Spleen (tissue), 11 donors: ENCODE measurements around the gene OR8G1. TPM values are rescaled to one million over a fixed set of nuclear protein-coding genes. Genes with fewer than 3 reads are reported as not detected.

Experiments
- DNase-seq: peaks from one replicate; pipeline ENCODE4 v3.0.0-alpha.2; 2020
- H3K27ac ChIP-seq, 8 donors: fragments of 200-600 bp; sonication (generic) in 7 of 8; 1 replicate in 4 of 8; 2 replicates in 4 of 8; pipeline versions ENCODE4 v1.5.0 to v1.8.0; 2016 to 2021; ENCODE audit warnings: inconsistent platforms in 4 of 8, mild to moderate bottlenecking in 4 of 8, moderate library complexity in 1 of 8
- H3K27me3 ChIP-seq, 7 donors: fragments of 200-600 bp; sonication (generic) in 6 of 7; replicated peaks in 1 of 7; 1 replicate in 4 of 7; 2 replicates in 3 of 7; pipeline versions ENCODE4 v1.5.0 to v1.8.0; 2016 to 2021; ENCODE audit warnings: inconsistent platforms in 3 of 7, mild to moderate bottlenecking in 1 of 7
- H3K36me3 ChIP-seq, 6 donors: fragments of 200-600 bp; sonication (generic) in 5 of 6; 1 replicate in 4 of 6; 2 replicates in 2 of 6; pipeline versions ENCODE4 v1.5.0 to v1.8.0; 2016 to 2021; ENCODE audit warnings: inconsistent platforms in 2 of 6
- H3K4me1 ChIP-seq, 6 donors: fragments of 200-600 bp; sonication (generic) in 5 of 6; 1 replicate in 3 of 6; 2 replicates in 3 of 6; pipeline versions ENCODE4 v1.5.0 to v1.8.0; 2016 to 2021; ENCODE audit warnings: inconsistent platforms in 3 of 6
- H3K4me3 ChIP-seq, 8 donors: fragments of 200-600 bp; sonication (generic) in 7 of 8; 1 replicate in 4 of 8; 2 replicates in 4 of 8; pipeline versions ENCODE4 v1.5.0 to v1.8.0; 2016 to 2021; ENCODE audit warnings: inconsistent platforms in 4 of 8, mild to moderate bottlenecking in 4 of 8, moderate library complexity in 2 of 8
- H3K9me3 ChIP-seq, 8 donors: fragments of 200-600 bp; sonication (generic) in 7 of 8; 1 replicate in 4 of 8; 2 replicates in 4 of 8; pipeline versions ENCODE4 v1.5.0 to v1.8.0; 2016 to 2021; ENCODE audit warnings: inconsistent platforms in 4 of 8
- POLR2A ChIP-seq, 3 donors: fragments of 450-650 bp; IDR thresholded peaks; one replicate each; pipeline ENCODE4 v1.5.1; 2017; ENCODE audit warnings: antibody characterized with exemption in 3 of 3, mild to moderate bottlenecking in 1 of 3
- POLR2AphosphoS5 ChIP-seq, 3 donors: sonication (generic); formaldehyde crosslinking; IDR thresholded peaks; one replicate each; pipeline ENCODE4 v1.5.1; 2017; ENCODE audit warnings: antibody characterized with exemption in 3 of 3
- WGBS, 5 donors: extraction: QIAGEN DNeasy Blood & Tissue Kit in 3 of 5; methylation state at CpG; one replicate each; pipeline versions ENCODE4 v1.1.5 to v1.1.7; 2013 to 2018; 5-methylcytosine and 5-hydroxymethylcytosine counted together
- intact Hi-C: fragments of 100-400 bp; cut with DNase I; formaldehyde crosslinking; loops from one replicate; pipeline ENCODE4 v1.15.0; 2023; ENCODE audit warnings: low total_unique reads
- polyA plus RNA-seq, 3 donors: library from polyadenylated mRNA; stranded (reverse); fragments of 200-250 nt; gene quantifications; one replicate each; pipeline ENCODE4 v1.2.1, GENCODE V29; 2013
- total RNA-seq, 7 donors: library from RNA; depleted of rRNA in 3 of 7; stranded (reverse); fragments of >200 nt in 3 of 7; fragmentation: NEBNext Ultra II Directional in 4 of 7; extraction: Animal tissue kit (Norgen Biotek cat#: 25700) in 4 of 7; gene quantifications; one replicate each; pipeline versions ENCODE4 v1.1.0 to v1.2.1, GENCODE V29; 2016 to 2021
- TF ChIP-seq, protein P1 (sequence below), 11 experiments: fragments of 200-600 bp in 7 of 11; fragments of 450-650 bp in 4 of 11; sonication (generic) in 4 of 11; IDR thresholded peaks in 8 of 11; conservative IDR thresholded peaks in 3 of 11; 1 replicate in 7 of 11; 2 replicates in 4 of 11; pipeline versions ENCODE4 v1.4.0 to v1.8.0; 2016 to 2021; ENCODE audit warnings: antibody characterized with exemption in 11 of 11, inconsistent platforms in 4 of 11, mild to moderate bottlenecking in 1 of 11
- donor health status: healthy with polysubstance abuse.
- donor health status: DM: no; HTN: no; CAD: no; lungs with moderate emphysema.
- donor health status: DM: no; HTN: no; CAD: no.
- donor health status: Bipolar disorder and iron deficiency.
- donor health status: healthy.
- donor health status: DM: no; HTN: no; CAD: no.
- donor health status: DM: yes; HTN: yes; CAD: no.

Gene OR8G1
- total and polyA plus RNA-seq, 10 donors = not detected

GRCh38 chr11:124200671-124201070 lies 40.2 kb upstream of the OR8G1 start:
- no peak for DNase-seq
- Histone ChIP-seq H3K27me3 (peaks cover 0 to 6% (median 0%) of the 10 kb centered on the region in 7 donors), H3K9me3 (no peaks in the 10 kb centered on the region), H3K36me3 (no peaks in the 10 kb centered on the region), H3K27ac (no peak overlapping the region), H3K4me1 (no peaks in the 10 kb centered on the region), H3K4me3 (no peak overlapping the region)
- 91 to 98% (median 95%) methylated on average over 16 of the region's 16 CpGs for WGBS, 5 donors
- TF ChIP-seq POLR2AphosphoS5 (IDR thresholded peaks at IDR 0.05) (no peak), POLR2A (IDR thresholded peaks at IDR 0.05) (no peak)
- TF ChIP-seq, protein P1, sequence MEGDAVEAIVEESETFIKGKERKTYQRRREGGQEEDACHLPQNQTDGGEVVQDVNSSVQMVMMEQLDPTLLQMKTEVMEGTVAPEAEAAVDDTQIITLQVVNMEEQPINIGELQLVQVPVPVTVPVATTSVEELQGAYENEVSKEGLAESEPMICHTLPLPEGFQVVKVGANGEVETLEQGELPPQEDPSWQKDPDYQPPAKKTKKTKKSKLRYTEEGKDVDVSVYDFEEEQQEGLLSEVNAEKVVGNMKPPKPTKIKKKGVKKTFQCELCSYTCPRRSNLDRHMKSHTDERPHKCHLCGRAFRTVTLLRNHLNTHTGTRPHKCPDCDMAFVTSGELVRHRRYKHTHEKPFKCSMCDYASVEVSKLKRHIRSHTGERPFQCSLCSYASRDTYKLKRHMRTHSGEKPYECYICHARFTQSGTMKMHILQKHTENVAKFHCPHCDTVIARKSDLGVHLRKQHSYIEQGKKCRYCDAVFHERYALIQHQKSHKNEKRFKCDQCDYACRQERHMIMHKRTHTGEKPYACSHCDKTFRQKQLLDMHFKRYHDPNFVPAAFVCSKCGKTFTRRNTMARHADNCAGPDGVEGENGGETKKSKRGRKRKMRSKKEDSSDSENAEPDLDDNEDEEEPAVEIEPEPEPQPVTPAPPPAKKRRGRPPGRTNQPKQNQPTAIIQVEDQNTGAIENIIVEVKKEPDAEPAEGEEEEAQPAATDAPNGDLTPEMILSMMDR (IDR thresholded peaks at IDR 0.05 in 8 of 11, conservative IDR thresholded peaks at IDR 0.05 in 3 of 11) = no peak
- intact Hi-C loops = no loop called here

DNA sequence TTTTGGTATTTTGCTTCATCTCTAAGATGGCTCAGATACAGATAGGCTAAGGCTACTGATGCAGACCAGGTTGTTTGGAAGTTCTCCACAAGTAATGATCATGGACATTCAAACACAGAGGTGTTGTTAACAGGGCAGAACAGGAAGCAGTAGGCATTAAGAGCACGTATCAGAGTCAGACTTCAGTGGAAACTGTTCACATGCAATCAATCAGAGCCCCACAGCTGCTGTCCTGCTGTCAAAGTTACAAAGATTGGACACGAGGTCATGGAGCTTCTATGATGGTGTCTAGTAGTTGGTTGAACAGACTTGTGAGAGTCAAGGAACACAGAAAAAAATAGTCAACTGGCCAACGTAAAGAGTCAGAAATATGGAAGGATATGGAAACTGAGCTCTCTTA lies 37.9 kb upstream of the OR8G1 start:
- Histone ChIP-seq H3K36me3 (no peaks in the 10 kb centered on the region), H3K27ac (no peak overlapping the region), H3K9me3 (no peaks in the 10 kb centered on the region), H3K27me3 (peaks cover 0 to 6% (median 0%) of the 10 kb centered on the region in 7 donors), H3K4me3 (no peak overlapping the region), H3K4me1 (no peaks in the 10 kb centered on the region)
- DNase-seq = no peak
- no peak for TF ChIP-seq POLR2A (IDR thresholded peaks at IDR 0.05)
- TF ChIP-seq, protein P1 (IDR thresholded peaks at IDR 0.05 in 8 of 11, conservative IDR thresholded peaks at IDR 0.05 in 3 of 11) = no peak
- intact Hi-C loops = no loop called here
- WGBS, 5 donors = 46 to 62% (median 56%) methylated on average over 3 of the region's 3 CpGs

DNA sequence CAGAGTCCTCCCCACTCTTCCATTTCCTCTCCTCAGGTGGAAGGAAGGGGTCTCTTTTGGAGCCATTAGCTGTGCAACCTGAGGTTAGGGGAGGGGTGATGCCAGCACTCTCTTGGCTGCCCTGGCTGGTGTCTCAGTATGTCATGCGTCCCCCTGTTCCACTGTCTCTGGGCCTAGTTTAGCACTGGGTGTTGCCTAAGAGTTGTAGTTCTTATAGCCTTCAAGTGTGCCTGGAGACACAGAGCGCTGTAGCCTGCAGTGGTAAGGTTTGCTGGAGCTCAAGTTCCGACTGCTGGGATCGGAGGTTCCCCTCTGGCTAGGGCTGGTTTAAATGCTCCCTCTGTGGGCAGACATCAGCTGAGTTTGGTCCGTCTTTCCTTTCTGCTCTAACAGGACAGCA lies 36.9 kb upstream of the OR8G1 start:
- DNase-seq = no peak
- no peaks in the 10 kb centered on the region for H3K9me3 ChIP-seq
- H3K27ac ChIP-seq = no peak overlapping the region
- no peak overlapping the region for H3K4me3 ChIP-seq
- TF ChIP-seq POLR2A (IDR thresholded peaks at IDR 0.05) = no peak
- no peak for TF ChIP-seq POLR2AphosphoS5 (IDR thresholded peaks at IDR 0.05)
- TF ChIP-seq, protein P1 (IDR thresholded peaks at IDR 0.05 in 8 of 11, conservative IDR thresholded peaks at IDR 0.05 in 3 of 11) = no peak
- no peaks in the 10 kb centered on the region for H3K36me3 ChIP-seq
- H3K4me1 ChIP-seq = no peaks in the 10 kb centered on the region
- 89 to 100% (median 92%) methylated on average over 2 to 5 of the region's 5 CpGs for WGBS, 5 donors
- intact Hi-C loops = no loop called here
- no peaks in the 10 kb centered on the region for H3K27me3 ChIP-seq

- no peak for DNase-seq
- H3K27ac ChIP-seq = no peak overlapping the region
- TF ChIP-seq, protein P1 (IDR thresholded peaks at IDR 0.05 in 8 of 11, conservative IDR thresholded peaks at IDR 0.05 in 3 of 11) = no peak
- TF ChIP-seq POLR2AphosphoS5 (IDR thresholded peaks at IDR 0.05) = no peak
- TF ChIP-seq POLR2A (IDR thresholded peaks at IDR 0.05) = no peak
- H3K36me3 ChIP-seq = no peaks in the 10 kb centered on the region
- H3K27me3 ChIP-seq = no peaks in the 10 kb centered on the region
- H3K4me1 ChIP-seq = no peaks in the 10 kb centered on the region
- H3K4me3 ChIP-seq = no peak overlapping the region
- intact Hi-C loops = no loop called here
- H3K9me3 ChIP-seq = no peaks in the 10 kb centered on the region
- 62 to 75% (median 72%) methylated on average over 6 of the region's 6 CpGs for WGBS, 5 donors
These were observed 33.6 kb upstream of the OR8G1 start for GRCh38 chr11:124207102-124207792.
